Measurements from ENCODE around the gene ZNF230.

ZNF230 gene

DNA sequence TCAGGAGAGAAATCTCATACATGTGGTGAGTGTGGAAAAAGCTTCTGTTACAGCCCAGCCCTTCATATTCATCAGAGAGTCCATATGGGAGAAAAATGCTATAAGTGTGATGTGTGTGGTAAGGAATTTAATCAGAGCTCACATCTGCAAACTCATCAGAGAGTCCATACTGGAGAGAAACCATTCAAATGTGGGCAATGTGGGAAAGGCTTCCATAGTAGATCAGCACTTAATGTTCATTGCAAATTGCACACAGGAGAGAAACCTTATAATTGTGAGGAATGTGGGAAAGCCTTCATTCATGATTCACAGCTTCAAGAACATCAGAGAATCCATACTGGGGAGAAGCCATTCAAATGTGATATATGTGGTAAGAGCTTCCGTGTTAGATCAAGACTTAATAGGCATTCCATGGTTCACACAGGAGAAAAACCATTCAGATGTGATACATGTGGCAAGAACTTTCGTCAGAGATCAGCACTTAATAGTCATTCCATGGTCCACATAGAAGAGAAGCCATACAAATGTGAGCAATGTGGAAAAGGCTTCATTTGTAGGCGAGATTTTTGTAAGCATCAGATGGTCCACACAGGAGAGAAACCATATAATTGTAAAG is 36.6 kb upstream of the ZNF230 start:
- H2BK120ac ChIP-seq (ENCODE audit: low read depth, low read length), result no peak overlapping the region
- no peak overlapping the region for H2BK12ac ChIP-seq (ENCODE audit: low read length in 2 of 2)
- H2BK5ac ChIP-seq (ENCODE audit: low read depth, low read length, poor library complexity, severe bottlenecking), result no peak overlapping the region
- H3K79me1 ChIP-seq (replicated peaks; ENCODE audit: low read length, poor library complexity, severe bottlenecking), result peaks cover 11% of the 10 kb centered on the region
- peaks cover 97% of the 10 kb centered on the region for H3K9me3 ChIP-seq (ENCODE audit: control insufficient read depth, low read length)
- H3K4ac ChIP-seq (ENCODE audit: low read depth in 1 of 2, low read length in 2 of 2), result no peak overlapping the region
- no peak overlapping the region for H3K4me2 ChIP-seq (ENCODE audit: low read length, poor library complexity, severe bottlenecking)
- H2BK15ac ChIP-seq (ENCODE audit: low read depth, poor library complexity, severe bottlenecking), result no peak overlapping the region
- no peak overlapping the region for H4K91ac ChIP-seq (ENCODE audit: low read length)
- H4K8ac ChIP-seq (ENCODE audit: low read length), result no peak overlapping the region
- H3K18ac ChIP-seq (ENCODE audit: low read depth in 1 of 2, low read length in 2 of 2), result no peak overlapping the region
- peak overlapping the region in 1 of 2 experiments; percentile 58 for H3K4me3 ChIP-seq (ENCODE audit: insufficient read depth in 1 of 2, low read depth in 1 of 2, low read length in 2 of 2)
- no peak overlapping the region for H3K9ac ChIP-seq (ENCODE audit: low read length)
- no peak overlapping the region for H3K14ac ChIP-seq (ENCODE audit: low read length in 2 of 2)
- H3K4me1 ChIP-seq (ENCODE audit: control insufficient read depth, insufficient read depth, low read depth, low read length), result no peaks in the 10 kb centered on the region
- H2AK5ac ChIP-seq (ENCODE audit: low read length, severe bottlenecking), result no peak overlapping the region
- WGBS, result 92% methylated on average over 3 of the region's 3 CpGs
- H2AFZ ChIP-seq (ENCODE audit: low read depth, low read length), result no peak overlapping the region
- H3K23ac ChIP-seq (ENCODE audit: low read length in 2 of 2), result no peak overlapping the region
- no peak overlapping the region for H3K27ac ChIP-seq (ENCODE audit: low read length, poor library complexity, severe bottlenecking)
- DNase-seq, result peak; percentile 8
- peaks cover 34 to 75% of the 10 kb centered on the region in 2 experiments for H3K36me3 ChIP-seq (ENCODE audit: control insufficient read depth in 1 of 2, insufficient read depth in 2 of 2, low read depth in 1 of 2, low read length in 2 of 2)
- no peaks in the 10 kb centered on the region for H3K27me3 ChIP-seq (ENCODE audit: control insufficient read depth in 1 of 2, insufficient read depth in 1 of 2, low read length in 2 of 2)

DNA sequence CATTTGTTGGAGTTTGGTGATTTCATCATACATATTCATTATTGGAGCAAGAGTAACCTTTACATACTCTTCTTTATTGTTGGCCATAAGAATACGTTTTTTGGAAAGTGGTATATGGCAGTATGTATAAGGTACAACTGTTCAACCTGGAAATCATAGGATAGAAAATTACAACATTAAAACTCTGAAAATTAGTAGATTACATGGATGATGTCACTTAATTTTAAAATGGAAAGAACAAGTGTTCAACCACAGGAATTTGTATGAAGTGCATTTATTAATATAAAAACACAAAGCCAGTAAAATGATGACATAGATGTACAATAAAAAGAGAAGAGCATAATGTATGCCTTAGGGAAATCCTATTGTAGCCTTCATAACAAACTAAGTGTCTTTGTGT is 26.0 kb upstream of the ZNF230 start:
- H3K4me3 ChIP-seq (ENCODE audit: insufficient read depth in 1 of 2, low read depth in 1 of 2, low read length in 2 of 2), result no peak overlapping the region
- H3K36me3 ChIP-seq (ENCODE audit: control insufficient read depth in 1 of 2, insufficient read depth in 2 of 2, low read depth in 1 of 2, low read length in 2 of 2), result no peaks in the 10 kb centered on the region
- no peak overlapping the region for H3K23ac ChIP-seq (ENCODE audit: low read length in 2 of 2)
- no peak overlapping the region for H3K27ac ChIP-seq (ENCODE audit: low read length, poor library complexity, severe bottlenecking)
- no peak overlapping the region for H3K4me2 ChIP-seq (ENCODE audit: low read length, poor library complexity, severe bottlenecking)
- no peak overlapping the region for H2BK15ac ChIP-seq (ENCODE audit: low read depth, poor library complexity, severe bottlenecking)
- no peaks in the 10 kb centered on the region for H3K27me3 ChIP-seq (ENCODE audit: control insufficient read depth in 1 of 2, insufficient read depth in 1 of 2, low read length in 2 of 2)
- no peak overlapping the region for H2BK12ac ChIP-seq (ENCODE audit: low read length in 2 of 2)
- no peaks in the 10 kb centered on the region for H3K79me1 ChIP-seq (replicated peaks; ENCODE audit: low read length, poor library complexity, severe bottlenecking)
- no peak overlapping the region for H4K91ac ChIP-seq (ENCODE audit: low read length)
- H3K9me3 ChIP-seq (ENCODE audit: control insufficient read depth, low read length), result peaks cover 54% of the 10 kb centered on the region
- H3K4ac ChIP-seq (ENCODE audit: low read depth in 1 of 2, low read length in 2 of 2), result no peak overlapping the region
- no CpG with 5 or more reads among the region's 1 CpG for WGBS
- H3K9ac ChIP-seq (ENCODE audit: low read length), result no peak overlapping the region
- no peaks in the 10 kb centered on the region for H3K4me1 ChIP-seq (ENCODE audit: control insufficient read depth, insufficient read depth, low read depth, low read length)
- H2AFZ ChIP-seq (ENCODE audit: low read depth, low read length), result no peak overlapping the region
- no peak overlapping the region for H4K8ac ChIP-seq (ENCODE audit: low read length)
- H3K18ac ChIP-seq (ENCODE audit: low read depth in 1 of 2, low read length in 2 of 2), result no peak overlapping the region
- no peak overlapping the region for H2BK5ac ChIP-seq (ENCODE audit: low read depth, low read length, poor library complexity, severe bottlenecking)
- no peak overlapping the region for H2BK120ac ChIP-seq (ENCODE audit: low read depth, low read length)
- no peak overlapping the region for H2AK5ac ChIP-seq (ENCODE audit: low read length, severe bottlenecking)
- no peak for DNase-seq
- no peak overlapping the region for H3K14ac ChIP-seq (ENCODE audit: low read length in 2 of 2)

DNA sequence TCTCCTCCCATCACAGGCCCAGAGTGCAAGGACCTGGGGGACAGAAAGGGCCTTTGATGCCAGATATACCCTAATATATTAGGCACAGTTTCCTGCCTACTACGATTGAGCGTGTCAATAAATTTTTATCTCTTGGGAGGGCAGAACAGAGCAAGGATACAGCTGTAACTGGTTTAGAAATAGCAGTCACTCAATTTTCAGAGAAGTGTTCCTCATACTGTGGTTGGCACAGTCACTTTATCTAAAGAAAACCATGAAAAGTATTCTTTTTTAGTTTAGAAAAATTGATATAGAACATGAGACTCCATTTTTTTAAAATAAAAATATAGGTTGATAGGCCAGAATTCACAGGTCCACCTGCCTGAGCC is 19.2 kb upstream of the ZNF230 start:
- H3K14ac ChIP-seq (ENCODE audit: low read length in 2 of 2), result no peak overlapping the region
- H4K91ac ChIP-seq (ENCODE audit: low read length), result no peak overlapping the region
- H3K9ac ChIP-seq (ENCODE audit: low read length), result peak overlapping the region; percentile 85
- H3K79me1 ChIP-seq (replicated peaks; ENCODE audit: low read length, poor library complexity, severe bottlenecking), result peaks cover 14% of the 10 kb centered on the region
- peaks cover 4% of the 10 kb centered on the region for H3K9me3 ChIP-seq (ENCODE audit: control insufficient read depth, low read length)
- H3K36me3 ChIP-seq (ENCODE audit: control insufficient read depth in 1 of 2, insufficient read depth in 2 of 2, low read depth in 1 of 2, low read length in 2 of 2), result peaks cover 0 to 11% of the 10 kb centered on the region in 2 experiments
- no peak overlapping the region for H2BK5ac ChIP-seq (ENCODE audit: low read depth, low read length, poor library complexity, severe bottlenecking)
- H4K8ac ChIP-seq (ENCODE audit: low read length), result no peak overlapping the region
- DNase-seq, result no peak
- H3K4me1 ChIP-seq (ENCODE audit: control insufficient read depth, insufficient read depth, low read depth, low read length), result peaks cover 3% of the 10 kb centered on the region
- H3K4ac ChIP-seq (ENCODE audit: low read depth in 1 of 2, low read length in 2 of 2), result no peak overlapping the region
- no peak overlapping the region for H3K18ac ChIP-seq (ENCODE audit: low read depth in 1 of 2, low read length in 2 of 2)
- H3K27ac ChIP-seq (ENCODE audit: low read length, poor library complexity, severe bottlenecking), result no peak overlapping the region
- no peak overlapping the region for H2BK15ac ChIP-seq (ENCODE audit: low read depth, poor library complexity, severe bottlenecking)
- no peaks in the 10 kb centered on the region for H3K27me3 ChIP-seq (ENCODE audit: control insufficient read depth in 1 of 2, insufficient read depth in 1 of 2, low read length in 2 of 2)
- H2BK12ac ChIP-seq (ENCODE audit: low read length in 2 of 2), result no peak overlapping the region
- no peak overlapping the region for H2AFZ ChIP-seq (ENCODE audit: low read depth, low read length)
- H3K4me3 ChIP-seq (ENCODE audit: insufficient read depth in 1 of 2, low read depth in 1 of 2, low read length in 2 of 2), result peak overlapping the region in 1 of 2 experiments; percentile 88
- WGBS, result 75% methylated on average over 2 of the region's 2 CpGs
- H2BK120ac ChIP-seq (ENCODE audit: low read depth, low read length), result no peak overlapping the region
- H2AK5ac ChIP-seq (ENCODE audit: low read length, severe bottlenecking), result no peak overlapping the region
- no peak overlapping the region for H3K23ac ChIP-seq (ENCODE audit: low read length in 2 of 2)
- peak overlapping the region; percentile 66 for H3K4me2 ChIP-seq (ENCODE audit: low read length, poor library complexity, severe bottlenecking)

DNA sequence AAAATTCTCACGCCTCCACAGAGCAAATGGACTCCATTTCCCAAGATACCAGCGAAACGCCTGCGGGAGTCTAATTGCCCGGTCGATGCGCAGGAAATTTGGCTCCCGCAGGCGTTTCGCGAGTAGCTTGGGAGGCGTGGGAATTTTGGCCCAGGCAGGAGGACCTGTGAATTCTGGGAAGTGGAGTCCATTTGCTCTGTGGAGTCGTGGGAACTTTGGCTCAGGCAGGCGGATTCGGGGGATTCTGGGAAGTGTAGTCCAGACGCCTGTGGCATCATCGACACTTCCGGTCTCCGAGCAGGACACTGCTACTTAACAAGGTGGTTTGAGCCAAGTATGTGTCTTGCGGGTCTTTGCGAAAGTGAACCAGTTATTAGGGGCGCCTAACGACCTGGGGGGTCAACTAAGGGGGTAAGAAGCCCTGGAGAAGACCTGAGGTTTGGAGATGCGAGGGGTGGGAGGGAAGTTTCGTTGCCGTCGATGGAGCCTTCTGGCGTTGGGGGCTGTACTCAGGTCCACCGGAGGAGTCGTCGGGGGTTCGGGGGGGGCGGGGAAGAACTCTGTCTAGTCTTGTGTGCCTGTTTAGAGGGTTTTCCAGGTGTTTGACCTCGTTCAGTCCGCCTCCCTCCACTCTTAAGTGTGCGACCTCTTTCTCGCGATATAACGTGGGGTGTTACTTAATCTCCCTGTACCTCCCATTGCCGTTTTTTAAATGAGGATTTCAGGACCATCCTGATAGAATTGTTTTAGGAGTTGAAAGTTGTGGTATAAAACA is 18.7 kb upstream of the ZNF230 start, which contains the start of gene ZNF155:
Gene ZNF155, plus strand, starts transcription at position 277 of the 775 bp plus-strand sequence. CDS start 4,356 bp downstream, outside the sequence.
- Histone ChIP-seq H3K4me3 (ENCODE audit: insufficient read depth in 1 of 2, low read depth in 1 of 2, low read length in 2 of 2) (peak within 1 kb of the TSS; percentile 73 to 88), H2AK5ac (ENCODE audit: low read length, severe bottlenecking) (no peak within 1 kb of the TSS), H2BK12ac (ENCODE audit: low read length in 2 of 2) (peak within 1 kb of the TSS in 1 of 2 experiments; percentile 31), H3K4ac (ENCODE audit: low read depth in 1 of 2, low read length in 2 of 2) (peak within 1 kb of the TSS in 1 of 2 experiments; percentile 50), H2AFZ (ENCODE audit: low read depth, low read length) (peak within 1 kb of the TSS; percentile 81), H2BK15ac (ENCODE audit: low read depth, poor library complexity, severe bottlenecking) (no peak within 1 kb of the TSS), H3K9me3 (ENCODE audit: control insufficient read depth, low read length) (peaks cover 6% of the 10 kb centered on the region), H2BK5ac (ENCODE audit: low read depth, low read length, poor library complexity, severe bottlenecking) (no peak within 1 kb of the TSS), H3K27me3 (ENCODE audit: control insufficient read depth in 1 of 2, insufficient read depth in 1 of 2, low read length in 2 of 2) (no peaks in the 10 kb centered on the region), H3K9ac (ENCODE audit: low read length) (peak within 1 kb of the TSS; percentile 85), H3K36me3 (ENCODE audit: control insufficient read depth in 1 of 2, insufficient read depth in 2 of 2, low read depth in 1 of 2, low read length in 2 of 2) (peaks cover 0 to 17% of the 10 kb centered on the region in 2 experiments), H4K91ac (ENCODE audit: low read length) (no peak within 1 kb of the TSS), H3K18ac (ENCODE audit: low read depth in 1 of 2, low read length in 2 of 2) (peak within 1 kb of the TSS in 1 of 2 experiments; percentile 84), H3K23ac (ENCODE audit: low read length in 2 of 2) (no peak within 1 kb of the TSS), H3K14ac (ENCODE audit: low read length in 2 of 2) (no peak within 1 kb of the TSS), H3K4me1 (ENCODE audit: control insufficient read depth, insufficient read depth, low read depth, low read length) (peaks cover 3% of the 10 kb centered on the region), H3K79me1 (replicated peaks; ENCODE audit: low read length, poor library complexity, severe bottlenecking) (peaks cover 14% of the 10 kb centered on the region), H3K27ac (ENCODE audit: low read length, poor library complexity, severe bottlenecking) (no peak within 1 kb of the TSS), H3K4me2 (ENCODE audit: low read length, poor library complexity, severe bottlenecking) (peak within 1 kb of the TSS; percentile 88), H2BK120ac (ENCODE audit: low read depth, low read length) (no peak within 1 kb of the TSS), H4K8ac (ENCODE audit: low read length) (peak within 1 kb of the TSS; percentile 78)
- DNase-seq, result peak; percentile 98
- WGBS, result under 1% methylated on average over 32 of the region's 40 CpGs

Data from mesenchymal stem cell (in vitro differentiated cells and primary cell).